ENCODE measurements around the gene SART1.
"Not testable (repeated sequence)": the region's sequence is repeated elsewhere in the genome, so short reads cannot be mapped to it uniquely, and the experiment has no call there.

- TF ChIP-seq CTCF (conservative IDR thresholded peaks at IDR 0.05; ENCODE audit: low read depth, low read length); EZH2 (IDR thresholded peaks at IDR 0.05; ENCODE audit: low read length, unreplicated experiment); EZH2phosphoT487 (IDR thresholded peaks at IDR 0.05; ENCODE audit: borderline replicate concordance, low read length): not testable (repeated sequence)
These were observed 10.8 kb upstream of the SART1 start for GRCh38 chr11:65950711-65951110.
